ENCODE data around the gene TESK1. TPM values are rescaled to one million over a fixed set of nuclear protein-coding genes. Genes with fewer than 3 reads are reported as not detected.
A peak's percentile ranks its signal among the peaks of the same experiment; 100 is the strongest.

The TESK1 gene
- total RNA-seq, 1 donor from 2014 or later = 28.7 TPM

- H3K27me3 Mint-ChIP-seq (ENCODE audit: unreplicated experiment) = peaks cover 23% of the 10 kb centered on the region
- H3K36me3 Mint-ChIP-seq (ENCODE audit: unreplicated experiment) = peaks cover 8% of the 10 kb centered on the region
- H3K4me3 Mint-ChIP-seq (ENCODE audit: unreplicated experiment) = peak overlapping the region; percentile 83
- peaks cover 4% of the 10 kb centered on the region for H3K9me3 Mint-ChIP-seq (ENCODE audit: unreplicated experiment)
- H3K27ac Mint-ChIP-seq (ENCODE audit: unreplicated experiment) = no peak overlapping the region
- peak; percentile 70 for DNase-seq
- TF ChIP-seq CTCF (IDR thresholded peaks at IDR 0.05; ENCODE audit: partially characterized antibody, unreplicated experiment) = no peak
- peaks cover 6% of the 10 kb centered on the region for H3K4me1 Mint-ChIP-seq (ENCODE audit: low read depth, unreplicated experiment)
Observed at GRCh38 chr9:35616681-35617459, 11.8 kb downstream of the TESK1 start.

GRCh38 chr9:35617548-35617947 lies 12.5 kb downstream of the TESK1 start:
- Mint-ChIP-seq H3K9me3 (ENCODE audit: unreplicated experiment) (peaks cover 4% of the 10 kb centered on the region), H3K4me3 (ENCODE audit: unreplicated experiment) (peak overlapping the region; percentile 83), H3K4me1 (ENCODE audit: low read depth, unreplicated experiment) (peaks cover 6% of the 10 kb centered on the region), H3K27ac (ENCODE audit: unreplicated experiment) (no peak overlapping the region), H3K27me3 (ENCODE audit: unreplicated experiment) (peaks cover 23% of the 10 kb centered on the region), H3K36me3 (ENCODE audit: unreplicated experiment) (peaks cover 8% of the 10 kb centered on the region)
- TF ChIP-seq CTCF (IDR thresholded peaks at IDR 0.05; ENCODE audit: partially characterized antibody, unreplicated experiment) = no peak
- no peak for DNase-seq

- H3K4me1 Mint-ChIP-seq (ENCODE audit: low read depth, unreplicated experiment) = peaks cover 6% of the 10 kb centered on the region
- H3K4me3 Mint-ChIP-seq (ENCODE audit: unreplicated experiment) = peak within 1 kb of the TSS; percentile 83
- no peak for TF ChIP-seq CTCF (IDR thresholded peaks at IDR 0.05; ENCODE audit: partially characterized antibody, unreplicated experiment)
- peaks cover 4% of the 10 kb centered on the region for H3K9me3 Mint-ChIP-seq (ENCODE audit: unreplicated experiment)
- DNase-seq = no peak
- peaks cover 8% of the 10 kb centered on the region for H3K36me3 Mint-ChIP-seq (ENCODE audit: unreplicated experiment)
- no peak within 1 kb of the TSS for H3K27ac Mint-ChIP-seq (ENCODE audit: unreplicated experiment)
- peaks cover 21% of the 10 kb centered on the region for H3K27me3 Mint-ChIP-seq (ENCODE audit: unreplicated experiment)
Observed at GRCh38 chr9:35618325-35618727, 13.3 kb downstream of the TESK1 start, which contains the start of gene CD72. TSS of gene CD72 (minus strand) at chr9:35618413. CDS start at chr9:35618303, 110 bp downstream.

- TF ChIP-seq CTCF (IDR thresholded peaks at IDR 0.05; ENCODE audit: partially characterized antibody, unreplicated experiment) = no peak
- Mint-ChIP-seq H3K9me3 (ENCODE audit: unreplicated experiment) (peaks cover 4% of the 10 kb centered on the region), H3K4me3 (ENCODE audit: unreplicated experiment) (no peak overlapping the region), H3K27me3 (ENCODE audit: unreplicated experiment) (peaks cover 20% of the 10 kb centered on the region), H3K27ac (ENCODE audit: unreplicated experiment) (no peak overlapping the region), H3K4me1 (ENCODE audit: low read depth, unreplicated experiment) (peaks cover 6% of the 10 kb centered on the region), H3K36me3 (ENCODE audit: unreplicated experiment) (peaks cover 8% of the 10 kb centered on the region)
- DNase-seq = no peak
Observed at GRCh38 chr9:35618854-35619799, 14.1 kb downstream of the TESK1 start.

Measured in glutamatergic neuron (in vitro differentiated cells).